A549 (cell line): Measurements from ENCODE around the gene MACROD1. TPM values are rescaled to one million over a fixed set of nuclear protein-coding genes. Genes with fewer than 3 reads are reported as not detected.

ENCODE experiments used
- ATAC-seq, 2 experiments: fragments of 200-7000 bp in 1 of 2; fragments of >200 bp in 1 of 2; cut with Nextera tagmentation in 1 of 2; cut with Tn5 transposase in 1 of 2; 3 replicates each; pipeline versions ENCODE4 v1.8.0 to v1.9.1; 2018 to 2020; ENCODE audit warnings: mild to moderate bottlenecking in 1 of 2, moderate library complexity in 1 of 2
- CTCF ChIA-PET: fragments of 300-600 bp; sonication (Branson Sonifier 250); formaldehyde crosslinking; extraction: SDS; loops from one replicate; lab custom pipeline; 2021; ENCODE audit warnings: antibody characterized with exemption, inconsistent platforms; lab: Yijun Ruan, JAX
- POLR2A ChIA-PET: fragments of 350-600 bp; formaldehyde crosslinking; extraction: SDS; loops from one replicate; lab custom pipeline; 2021; ENCODE audit warnings: antibody characterized with exemption, inconsistent platforms; lab: Yijun Ruan, JAX
- DNase-seq, 2 experiments: peaks; one replicate each; pipeline versions ENCODE4 v3.0.0 to v3.0.0-alpha.2; 2011 to 2016; ENCODE audit warnings: low read depth in 1 of 2, low spot score in 1 of 2
- FAIRE-seq: peaks from 2 replicates; lab custom pipeline; 2011; peaks lifted over from hg19 to GRCh38; lab: Jason Lieb, UNC
- H3K27ac ChIP-seq, 2 experiments: fragments of >200 bp; sonication (Bioruptor Twin); formaldehyde crosslinking; 3 replicates each; pipeline ENCODE4 v1.5.1; 2016 to 2017
- H3K4me1 ChIP-seq: fragments of >200 bp; sonication (Bioruptor Twin); formaldehyde crosslinking; 3 replicates; pipeline ENCODE4 v1.6.1; 2016
- H3K4me2 ChIP-seq: fragments of >200 bp; sonication (Bioruptor Twin); formaldehyde crosslinking; 3 replicates; pipeline ENCODE4 v1.6.1; 2016
- H3K4me3 ChIP-seq: fragments of >200 bp; sonication (Bioruptor Twin); formaldehyde crosslinking; 3 replicates; pipeline ENCODE4 v1.5.1; 2016
- H3K9me3 ChIP-seq: fragments of >200 bp; sonication (Bioruptor Twin); formaldehyde crosslinking; 3 replicates; pipeline ENCODE4 v1.6.1; 2016
- ATOH8 ChIP-seq: fragments of 250-450 bp; sonication (Bioruptor Pico); IDR thresholded peaks from 2 replicates; pipeline ENCODE4 v1.5.0; 2020; ENCODE audit warnings: low read depth, mild to moderate bottlenecking, moderate library complexity
- CBX8 ChIP-seq: fragments of 200-600 bp; sonication (generic); IDR thresholded peaks from 2 replicates; pipeline ENCODE4 v1.6.1; 2016
- CHD2 ChIP-seq: fragments of 150-350 bp; IDR thresholded peaks from 2 replicates; pipeline ENCODE4 v1.6.1; 2014; ENCODE audit warnings: low read length; ENCODE audit not compliant: partially characterized antibody
- CHD4 ChIP-seq: fragments of 200-600 bp; sonication (generic); IDR thresholded peaks from 2 replicates; pipeline ENCODE4 v1.6.1; 2016; ENCODE audit warnings: antibody characterized with exemption, mild to moderate bottlenecking, borderline replicate concordance
- CTCF ChIP-seq: fragments of >200 bp; sonication (Bioruptor Twin); formaldehyde crosslinking; IDR thresholded peaks from 3 replicates; pipeline ENCODE4 v1.5.1; 2016
- EHMT2 ChIP-seq: fragments of 200-600 bp; sonication (generic); IDR thresholded peaks from 2 replicates; pipeline ENCODE4 v1.6.1; 2016; ENCODE audit warnings: antibody characterized with exemption, low read depth, mild to moderate bottlenecking, moderate library complexity
- FOSB ChIP-seq: fragments of 250-450 bp; sonication (Bioruptor Pico); IDR thresholded peaks from 2 replicates; pipeline ENCODE4 v1.5.0; 2020; ENCODE audit warnings: mild to moderate bottlenecking, moderate library complexity
- FOSL2 ChIP-seq, 2 experiments: fragments of 450-650 bp in 1 of 2; fragments of >200 bp in 1 of 2; sonication (Bioruptor Twin) in 1 of 2; formaldehyde crosslinking; IDR thresholded peaks; 2 replicates each; pipeline versions ENCODE4 v1.5.0 to v1.6.1; 2016 to 2020; ENCODE audit warnings: mild to moderate bottlenecking in 1 of 2, moderate library complexity in 1 of 2
- FOXS1 ChIP-seq: fragments of 250-450 bp; sonication (Bioruptor Pico); IDR thresholded peaks from 2 replicates; pipeline ENCODE4 v1.5.0; 2020; ENCODE audit warnings: mild to moderate bottlenecking, moderate library complexity
- GATA3 ChIP-seq: IDR thresholded peaks from 2 replicates; pipeline ENCODE4 v1.6.1; 2012; ENCODE audit warnings: borderline replicate concordance
- HMGXB4 ChIP-seq: fragments of 250-450 bp; sonication (Bioruptor Pico); IDR thresholded peaks from 2 replicates; pipeline ENCODE4 v1.5.0; 2021; ENCODE audit warnings: mild to moderate bottlenecking, moderate library complexity, borderline replicate concordance
- HOXA7 ChIP-seq: fragments of 250-450 bp; sonication (Bioruptor Pico); IDR thresholded peaks from 2 replicates; pipeline ENCODE4 v1.5.0; 2020; ENCODE audit warnings: mild to moderate bottlenecking, moderate library complexity
- HOXB13 ChIP-seq: fragments of 250-450 bp; sonication (Bioruptor Pico); IDR thresholded peaks from 2 replicates; pipeline ENCODE4 v1.5.0; 2020; ENCODE audit warnings: low read depth, mild to moderate bottlenecking, moderate library complexity
- JUNB ChIP-seq: fragments of >200 bp; sonication (Bioruptor Twin); formaldehyde crosslinking; IDR thresholded peaks from 2 replicates; pipeline ENCODE4 v1.6.1; 2016
- KDM1A ChIP-seq: fragments of 200-600 bp; sonication (generic); IDR thresholded peaks from 2 replicates; pipeline ENCODE4 v1.6.1; 2016; ENCODE audit warnings: low read depth, mild to moderate bottlenecking
- MAX ChIP-seq: IDR thresholded peaks from 2 replicates; pipeline ENCODE4 v1.6.1; 2012
- MAZ ChIP-seq: fragments of 150-350 bp; IDR thresholded peaks from 2 replicates; pipeline ENCODE4 v1.6.1; 2014; ENCODE audit warnings: antibody characterized with exemption, low read depth, low read length, borderline replicate concordance
- NFE2L2 ChIP-seq: fragments of 150-350 bp; conservative IDR thresholded peaks from 2 replicates; pipeline ENCODE4 v1.6.1; 2014; ENCODE audit warnings: low read length
- POLR2A ChIP-seq: IDR thresholded peaks from 2 replicates; pipeline ENCODE4 v1.6.1; 2012; ENCODE audit warnings: mild to moderate bottlenecking, low read length
- POLR2AphosphoS2 ChIP-seq: conservative IDR thresholded peaks from 2 replicates; pipeline ENCODE4 v1.6.1; 2012; ENCODE audit warnings: low read length, improper control_type of control experiment, inconsistent platforms
- RAD21 ChIP-seq, 2 experiments: fragments of >200 bp in 1 of 2; sonication (Bioruptor Twin) in 1 of 2; formaldehyde crosslinking in 1 of 2; IDR thresholded peaks in 1 of 2; conservative IDR thresholded peaks in 1 of 2; 2 replicates in 1 of 2; 3 replicates in 1 of 2; pipeline ENCODE4 v1.6.1; 2012 to 2018; ENCODE audit warnings: inconsistent platforms in 1 of 2
- RARB ChIP-seq: fragments of 250-450 bp; sonication (Bioruptor Pico); IDR thresholded peaks from 2 replicates; pipeline ENCODE4 v1.8.0; 2021; ENCODE audit warnings: mild to moderate bottlenecking, moderate library complexity
- RFX5 ChIP-seq: fragments of 450-650 bp; IDR thresholded peaks from 2 replicates; pipeline ENCODE4 v1.7.1; 2014; ENCODE audit warnings: antibody characterized with exemption, mild to moderate bottlenecking, moderate library complexity
- RNF2 ChIP-seq: fragments of 200-600 bp; sonication (generic); IDR thresholded peaks from 2 replicates; pipeline ENCODE4 v1.6.1; 2016; ENCODE audit warnings: low read depth, mild to moderate bottlenecking, antibody characterized with exemption, moderate library complexity, borderline replicate concordance
- SMC3 ChIP-seq: fragments of >200 bp; sonication (Bioruptor Twin); formaldehyde crosslinking; IDR thresholded peaks from 3 replicates; pipeline ENCODE4 v1.6.1; 2018; ENCODE audit warnings: inconsistent platforms
- ZFP36 ChIP-seq: fragments of 450-650 bp; IDR thresholded peaks from 2 replicates; pipeline ENCODE4 v1.6.1; 2014; ENCODE audit warnings: borderline replicate concordance; ENCODE audit not compliant: partially characterized antibody
- WGBS: methylation state at CpG from one replicate; pipeline ENCODE4 v1.1.6; 2017; ENCODE audit errors: missing lambda C conversion rate; 5-methylcytosine and 5-hydroxymethylcytosine counted together
- polyA plus RNA-seq, 4 experiments: library from polyadenylated mRNA; depleted of rRNA in 3 of 4; stranded (reverse); fragments of >200 nt; fragmentation: RNase III in 1 of 4; extraction: RNeasy Plus Mini Kit Qiagen cat#74134 plus additional on column Dnase treatment in 1 of 4; gene quantifications; 2 replicates in 3 of 4; 3 replicates in 1 of 4; pipeline ENCODE4 v1.2.3, GENCODE V29; 2011 to 2017

MACROD1 gene
- polyA plus RNA-seq, 2 of the 4 experiments (the other 2 are of a cell fraction): 15.1 to 16.6 TPM

GRCh38 chr11:64204080-64204440 lies 38.1 kb upstream of the MACROD1 start:
- TF ChIP-seq JUNB (no peak), MAX (no peak), POLR2A (no peak), POLR2AphosphoS2 (no peak), NFE2L2 (no peak), RNF2 (no peak), FOSB (CRISPR knock-in tag) (no peak), ATOH8 (CRISPR knock-in tag) (no peak), CHD2 (no peak), HMGXB4 (no peak), ZFP36 (no peak), FOSL2 (IDR thresholded peaks at IDR 0.05) (no peak), FOSL2 (CRISPR knock-in tag; IDR thresholded peaks at IDR 0.05) (no peak), SMC3 (no peak), EHMT2 (no peak), GATA3 (no peak), RARB (CRISPR knock-in tag) (no peak), FOXS1 (CRISPR knock-in tag) (no peak), MAZ (no peak)
- no peak for FAIRE-seq
- no peak overlapping the region for H3K4me2 ChIP-seq
- ChIA-PET CTCF (interaction anchor here (0.7 to 20.3 kb wide), 18 partner anchors 9 to 141 kb away, joined by 3 to 254 read pairs (median 7); partner anchors contain the start of genes CATSPERZ, DNAJC4, FKBP2 and NUDT22), POLR2A (interaction anchor here (0.9 to 3.0 kb wide), 6 partner anchors 19 to 100 kb away, joined by 3 to 18 read pairs (median 3); partner anchors contain the start of genes FKBP2 and STIP1)
- peaks cover 9% of the 10 kb centered on the region; the same call in 1 of the 3 replicates for H3K4me1 ChIP-seq
- 90% methylated on average over 16 of the region's 16 CpGs for WGBS
- no peaks in the 10 kb centered on the region for H3K9me3 ChIP-seq
- DNase-seq: no peak
- ATAC-seq: no peak
- H3K4me3 ChIP-seq: no peak overlapping the region
- H3K27ac ChIP-seq: no peak overlapping the region

- 93% methylated on average over 27 of the region's 27 CpGs for WGBS
- no peaks in the 10 kb centered on the region for H3K9me3 ChIP-seq
- H3K4me3 ChIP-seq: no peak overlapping the region
- ATAC-seq (no peak), FAIRE-seq (no peak), DNase-seq (no peak)
- H3K27ac ChIP-seq: no peak overlapping the region
- peaks cover 9% of the 10 kb centered on the region; the same call in 1 of the 3 replicates for H3K4me1 ChIP-seq
- TF ChIP-seq RAD21 (conservative IDR thresholded peaks at IDR 0.05 in 1 of 2, IDR thresholded peaks at IDR 0.05 in 1 of 2) (no peak), HOXA7 (no peak)
- CTCF ChIA-PET: interaction anchor here (1.0 to 20.3 kb wide), 12 partner anchors 8 to 99 kb away, joined by 3 to 254 read pairs (median 10); partner anchors contain the start of genes CATSPERZ, DNAJC4, NUDT22 and PLCB3
- H3K4me2 ChIP-seq: no peak overlapping the region
- POLR2A ChIA-PET: interaction anchor here (1.9 to 3.0 kb wide), 2 partner anchors 18 to 38 kb away, joined by 9 to 18 read pairs; partner anchors contain the start of genes FKBP2 and STIP1
Observed at GRCh38 chr11:64203421-64204079, 37.6 kb upstream of the MACROD1 start.

GRCh38 chr11:64202992-64203391 lies 37.1 kb upstream of the MACROD1 start:
- no peaks in the 10 kb centered on the region for H3K9me3 ChIP-seq
- FAIRE-seq: no peak
- no peak overlapping the region for H3K4me3 ChIP-seq
- no peak for ATAC-seq
- ChIA-PET CTCF (interaction anchor here (1.7 to 20.3 kb wide), 4 partner anchors 18 to 100 kb away, joined by 4 to 254 read pairs (median 80); partner anchors contain the start of genes CATSPERZ, DNAJC4, NUDT22 and PLCB3), POLR2A (interaction anchor here (1.6 kb wide), 1 partner anchor 17 kb away, joined by 4 read pairs; the partner anchor contains the start of gene STIP1)
- H3K4me1 ChIP-seq: peaks cover 9% of the 10 kb centered on the region; the same call in 1 of the 3 replicates
- H3K4me2 ChIP-seq: no peak overlapping the region
- DNase-seq: no peak
- no peak overlapping the region for H3K27ac ChIP-seq
- 94% methylated on average over 9 of the region's 9 CpGs for WGBS
- TF ChIP-seq POLR2A (no peak), POLR2AphosphoS2 (no peak), CHD4 (no peak), MAZ (no peak), HOXB13 (no peak), RAD21 (conservative IDR thresholded peaks at IDR 0.05 in 1 of 2, IDR thresholded peaks at IDR 0.05 in 1 of 2) (no peak), KDM1A (no peak), CTCF (no peak), HMGXB4 (no peak), CBX8 (no peak), RARB (CRISPR knock-in tag) (no peak), RFX5 (no peak)
